GM23248 (cell line): ENCODE data around the gene RGS18.

Experiments used
- EZH2 ChIP-seq: fragments of 200-600 bp; sonication (generic); IDR thresholded peaks from 2 replicates; pipeline ENCODE4 v1.6.1; 2018; ENCODE audit warnings: antibody characterized with exemption, mild to moderate bottlenecking; ENCODE audit not compliant: insufficient read depth, poor library complexity, severe bottlenecking
- EZH2phosphoT487 ChIP-seq: fragments of 200-600 bp; sonication (generic); IDR thresholded peaks from 2 replicates; pipeline ENCODE4 v1.6.1; 2018; ENCODE audit warnings: antibody characterized with exemption, moderate library complexity, mild to moderate bottlenecking, low read depth; ENCODE audit not compliant: insufficient read depth

- TF ChIP-seq EZH2 (no peak), EZH2phosphoT487 (no peak)
These were observed 28.1 kb upstream of the RGS18 start for GRCh38 chr1:192130175-192130574.
